HUES64 (cell line): ENCODE measurements around the gene HENMT1.

ENCODE experiments used
- H3K27ac ChIP-seq: 2 replicates; pipeline ENCODE4 v1.7.0; 2013; ENCODE audit warnings: low read depth, low read length, inconsistent platforms
- H3K27me3 ChIP-seq: 2 replicates; pipeline ENCODE4 v1.6.1; 2013; ENCODE audit warnings: mild to moderate bottlenecking, low read length; ENCODE audit not compliant: insufficient read depth
- H3K36me3 ChIP-seq: 2 replicates; pipeline ENCODE4 v1.6.1; 2013; ENCODE audit warnings: mild to moderate bottlenecking, low read length; ENCODE audit not compliant: insufficient read depth
- H3K4me1 ChIP-seq: 2 replicates; pipeline ENCODE4 v1.6.1; 2013; ENCODE audit warnings: mild to moderate bottlenecking, low read length, moderate library complexity; ENCODE audit not compliant: insufficient read depth
- H3K4me3 ChIP-seq: 2 replicates; pipeline ENCODE4 v1.5.1; 2013; ENCODE audit warnings: mild to moderate bottlenecking, low read length, moderate library complexity
- H3K9ac ChIP-seq: 2 replicates; pipeline ENCODE4 v1.6.1; 2013; ENCODE audit warnings: mild to moderate bottlenecking, low read depth, low read length
- H3K9me3 ChIP-seq: 2 replicates; pipeline ENCODE4 v1.6.1; 2013; ENCODE audit warnings: low read depth, low read length; ENCODE audit not compliant: insufficient read depth
- WGBS: fragments of 150-250, 120-280 bp; methylation state at CpG from one replicate; pipeline ENCODE4 v1.1.7; 2013; ENCODE audit warnings: missing lambda C conversion rate; 5-methylcytosine and 5-hydroxymethylcytosine counted together

Gene HENMT1

GRCh38 chr1:108624069-108624468 lies 36.8 kb downstream of the HENMT1 start:
- 90% methylated on average over 1 of the region's 1 CpG for WGBS
- H3K9ac ChIP-seq: no peak overlapping the region

GRCh38 chr1:108617724-108618056 lies 43.2 kb downstream of the HENMT1 start:
- WGBS: 95% methylated on average over 2 of the region's 2 CpGs
- no peak overlapping the region for H3K4me3 ChIP-seq
- no peaks in the 10 kb centered on the region for H3K27me3 ChIP-seq

More at GRCh38 chr1:108624069-108624468, 36.8 kb downstream of the HENMT1 start:
- no peak overlapping the region for H3K4me3 ChIP-seq
- H3K27me3 ChIP-seq: no peaks in the 10 kb centered on the region
- peaks cover 6% of the 10 kb centered on the region for H3K36me3 ChIP-seq
- H3K27ac ChIP-seq: no peak overlapping the region
- no peaks in the 10 kb centered on the region for H3K9me3 ChIP-seq
- H3K4me1 ChIP-seq: no peaks in the 10 kb centered on the region

GRCh38 chr1:108617008-108617723 lies 43.7 kb downstream of the HENMT1 start:
- Histone ChIP-seq H3K27ac (no peak overlapping the region), H3K4me1 (no peaks in the 10 kb centered on the region), H3K27me3 (no peaks in the 10 kb centered on the region), H3K9ac (no peak overlapping the region), H3K36me3 (peaks cover 10% of the 10 kb centered on the region; the same call in 1 of the 2 replicates), H3K9me3 (no peaks in the 10 kb centered on the region), H3K4me3 (no peak overlapping the region)
- WGBS: 92% methylated on average over 8 of the region's 8 CpGs

More at GRCh38 chr1:108617724-108618056, 43.2 kb downstream of the HENMT1 start:
- no peaks in the 10 kb centered on the region for H3K9me3 ChIP-seq
- no peak overlapping the region for H3K9ac ChIP-seq
- no peak overlapping the region for H3K27ac ChIP-seq
- no peaks in the 10 kb centered on the region for H3K4me1 ChIP-seq
- H3K36me3 ChIP-seq: 0 out of 2 replicates have a peak, but pooled peaks cover 5% of the 10 kb centered on the region

- Histone ChIP-seq H3K36me3 (peaks cover 13% of the 10 kb centered on the region; the same call in 1 of the 2 replicates), H3K27me3 (no peaks in the 10 kb centered on the region), H3K9ac (no peak overlapping the region), H3K4me1 (no peaks in the 10 kb centered on the region), H3K27ac (no peak overlapping the region), H3K9me3 (no peaks in the 10 kb centered on the region), H3K4me3 (no peak overlapping the region)
- WGBS: 44% methylated on average over 2 of the region's 2 CpGs
Measured at GRCh38 chr1:108615544-108615943, 45.3 kb downstream of the HENMT1 start.

- Histone ChIP-seq H3K9ac (no peak overlapping the region), H3K36me3 (peaks cover 13% of the 10 kb centered on the region; the same call in 1 of the 2 replicates), H3K27ac (no peak overlapping the region), H3K4me3 (no peak overlapping the region), H3K4me1 (no peaks in the 10 kb centered on the region), H3K9me3 (no peaks in the 10 kb centered on the region), H3K27me3 (no peaks in the 10 kb centered on the region)
- 96% methylated on average over 4 of the region's 5 CpGs for WGBS
Measured at GRCh38 chr1:108612496-108612895, 48.4 kb downstream of the HENMT1 start.

- Histone ChIP-seq H3K27ac (no peak overlapping the region), H3K36me3 (peaks cover 13% of the 10 kb centered on the region; the same call in 1 of the 2 replicates), H3K27me3 (no peaks in the 10 kb centered on the region), H3K4me3 (no peak overlapping the region), H3K4me1 (no peaks in the 10 kb centered on the region), H3K9ac (no peak overlapping the region), H3K9me3 (no peaks in the 10 kb centered on the region)
- WGBS: 96% methylated on average over 3 of the region's 4 CpGs
Measured at GRCh38 chr1:108611984-108612383, 48.9 kb downstream of the HENMT1 start.

- 92% methylated on average over 2 of the region's 2 CpGs for WGBS
- no peak overlapping the region for H3K9ac ChIP-seq
Measured at GRCh38 chr1:108610073-108610472, 50.8 kb downstream of the HENMT1 start.

GRCh38 chr1:108609483-108610049 lies 51.3 kb downstream of the HENMT1 start:
- WGBS: 91% methylated on average over 11 of the region's 11 CpGs
- Histone ChIP-seq H3K9me3 (no peaks in the 10 kb centered on the region), H3K9ac (no peak overlapping the region), H3K27ac (no peak overlapping the region), H3K36me3 (peaks cover 13% of the 10 kb centered on the region; the same call in 1 of the 2 replicates), H3K4me1 (no peaks in the 10 kb centered on the region), H3K27me3 (no peaks in the 10 kb centered on the region), H3K4me3 (no peak overlapping the region)

More at GRCh38 chr1:108610073-108610472, 50.8 kb downstream of the HENMT1 start:
- Histone ChIP-seq H3K27me3 (no peaks in the 10 kb centered on the region), H3K9me3 (no peaks in the 10 kb centered on the region), H3K27ac (no peak overlapping the region), H3K4me3 (no peak overlapping the region), H3K36me3 (peaks cover 13% of the 10 kb centered on the region; the same call in 1 of the 2 replicates), H3K4me1 (no peaks in the 10 kb centered on the region)

GRCh38 chr1:108606478-108606877 lies 54.4 kb downstream of the HENMT1 start:
- H3K9me3 ChIP-seq: no peaks in the 10 kb centered on the region
- no peak overlapping the region for H3K9ac ChIP-seq
- no peaks in the 10 kb centered on the region for H3K4me1 ChIP-seq
- H3K27ac ChIP-seq: no peak overlapping the region
- H3K36me3 ChIP-seq: peaks cover 8% of the 10 kb centered on the region
- no peaks in the 10 kb centered on the region for H3K27me3 ChIP-seq
- no peak overlapping the region for H3K4me3 ChIP-seq

GRCh38 chr1:108605633-108606032 lies 55.3 kb downstream of the HENMT1 start:
- H3K4me3 ChIP-seq: no peak overlapping the region
- no peaks in the 10 kb centered on the region for H3K4me1 ChIP-seq
- peaks cover 9% of the 10 kb centered on the region for H3K36me3 ChIP-seq
- no peak overlapping the region for H3K27ac ChIP-seq
- H3K9ac ChIP-seq: no peak overlapping the region
- no peaks in the 10 kb centered on the region for H3K9me3 ChIP-seq
- H3K27me3 ChIP-seq: no peaks in the 10 kb centered on the region

- Histone ChIP-seq H3K4me3 (no peak overlapping the region), H3K36me3 (peaks cover 9% of the 10 kb centered on the region), H3K27ac (no peak overlapping the region), H3K9ac (no peak overlapping the region), H3K4me1 (no peaks in the 10 kb centered on the region), H3K27me3 (no peaks in the 10 kb centered on the region), H3K9me3 (no peaks in the 10 kb centered on the region)
- WGBS: 86% methylated on average over 1 of the region's 1 CpG
Measured at GRCh38 chr1:108601708-108602410, 59.0 kb downstream of the HENMT1 start.
